ENCODE data around the gene CACNA2D1.

GRCh38 chr7:82204694-82205093, 238.9 kb downstream of the CACNA2D1 start:
- TF ChIP-seq EP300 (IDR thresholded peaks at IDR 0.05) (no peak), CTCF (IDR thresholded peaks at IDR 0.05) (no peak)
